GM18858 (cell line): Measurements from ENCODE around the gene UBA52.

Experiments
- ATAC-seq: cut with Tn5 transposase; IDR thresholded peaks from one replicate; pipeline ENCODE4 v1.9.1; 2021; ENCODE audit not compliant: unreplicated experiment

Gene UBA52

GRCh38 chr19:18607226-18608101, 35.8 kb downstream of the UBA52 start:
- ATAC-seq: no peak

- ATAC-seq: no peak
These were observed 36.6 kb downstream of the UBA52 start for GRCh38 chr19:18608102-18608804.

GRCh38 chr19:18608805-18609716, 37.4 kb downstream of the UBA52 start:
- no peak for ATAC-seq

- no peak for ATAC-seq
These were observed 38.0 kb downstream of the UBA52 start for GRCh38 chr19:18609717-18610051.

GRCh38 chr19:18610245-18610555, 38.5 kb downstream of the UBA52 start:
- no peak for ATAC-seq

GRCh38 chr19:18610556-18611326, 39.1 kb downstream of the UBA52 start:
- no peak for ATAC-seq

- no peak for ATAC-seq
These were observed 39.8 kb downstream of the UBA52 start for GRCh38 chr19:18611327-18612050.

GRCh38 chr19:18612051-18612771, 40.6 kb downstream of the UBA52 start:
- ATAC-seq: no peak

- no peak for ATAC-seq
These were observed 41.3 kb downstream of the UBA52 start, which contains the start of gene TMEM59L for GRCh38 chr19:18612772-18613588. TSS of gene TMEM59L (plus strand) at chr19:18612870. CDS start at chr19:18612959, 89 bp downstream.

- no peak for ATAC-seq
These were observed 42.1 kb downstream of the UBA52 start for GRCh38 chr19:18613589-18614234.

GRCh38 chr19:18616023-18616422, 44.4 kb downstream of the UBA52 start:
- ATAC-seq: no peak

GRCh38 chr19:18617562-18617961, 45.9 kb downstream of the UBA52 start:
- no peak for ATAC-seq

GRCh38 chr19:18618236-18618635, 46.6 kb downstream of the UBA52 start:
- ATAC-seq: no peak

- ATAC-seq: no peak
These were observed 48.7 kb downstream of the UBA52 start for GRCh38 chr19:18620311-18620710.

GRCh38 chr19:18620902-18621301, 49.2 kb downstream of the UBA52 start:
- ATAC-seq: no peak

- ATAC-seq: no peak
These were observed 55.2 kb downstream of the UBA52 start for GRCh38 chr19:18626906-18627305.
